T47D (cell line): ENCODE results near the gene EIF4G3.
"Not testable (repeated sequence)": the region's sequence is repeated elsewhere in the genome, so short reads cannot be mapped to it uniquely, and the experiment has no call there.

ENCODE experiments used
- DNase-seq, 2 experiments: peaks; one replicate each; pipeline versions ENCODE4 v3.0.0 to v3.0.0-alpha.2; 2011 to 2012; ENCODE audit warnings: low read depth in 1 of 2, low spot score in 1 of 2
- JUND ChIP-seq: IDR thresholded peaks from 2 replicates; pipeline ENCODE4 v1.6.1; 2012; ENCODE audit warnings: low read depth
- in situ Hi-C: cut with HindIII; loops from 2 replicates; pipeline ENCODE4 v1.10.0; 2016; ENCODE audit warnings: low sequenced_read_pairs, low pct_unique_long_range_greater_than_20kb

EIF4G3 gene

DNA sequence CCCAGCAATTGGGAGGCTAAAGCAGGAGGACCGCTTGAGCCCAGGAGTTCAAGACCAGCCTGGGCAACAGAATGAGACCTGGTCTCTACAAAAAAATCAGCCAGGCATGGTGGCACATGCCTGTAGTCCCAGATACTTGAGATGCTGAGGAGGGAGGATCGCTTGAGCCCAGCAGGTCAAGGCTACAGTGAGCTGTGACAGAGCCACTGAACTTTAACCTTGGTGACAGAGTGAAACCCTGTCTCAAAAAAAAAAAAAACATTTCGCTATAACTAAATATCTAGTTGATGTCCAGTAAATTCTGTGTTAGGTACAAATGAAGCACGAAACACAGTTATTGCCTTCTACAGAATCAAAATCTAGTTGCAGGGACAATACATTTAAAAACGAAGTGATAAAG lies 293.9 kb downstream of the EIF4G3 start:
- in situ Hi-C loops: no loop called here
- DNase-seq: no peak
- TF ChIP-seq JUND: no peak

- TF ChIP-seq JUND: no peak
- in situ Hi-C loops: no loop called here
Observed at GRCh38 chr1:20878799-20879198, 297.9 kb downstream of the EIF4G3 start.

GRCh38 chr1:20875198-20875973 lies 301.3 kb downstream of the EIF4G3 start:
- DNase-seq: no peak
- TF ChIP-seq JUND: no peak
- in situ Hi-C loops: no loop called here

More at GRCh38 chr1:20878799-20879198, 297.9 kb downstream of the EIF4G3 start:
- no peak for DNase-seq

- in situ Hi-C loops: no loop called here
- DNase-seq: no peak
- TF ChIP-seq JUND: no peak
Observed at GRCh38 chr1:20873311-20873710, 303.4 kb downstream of the EIF4G3 start.

DNA sequence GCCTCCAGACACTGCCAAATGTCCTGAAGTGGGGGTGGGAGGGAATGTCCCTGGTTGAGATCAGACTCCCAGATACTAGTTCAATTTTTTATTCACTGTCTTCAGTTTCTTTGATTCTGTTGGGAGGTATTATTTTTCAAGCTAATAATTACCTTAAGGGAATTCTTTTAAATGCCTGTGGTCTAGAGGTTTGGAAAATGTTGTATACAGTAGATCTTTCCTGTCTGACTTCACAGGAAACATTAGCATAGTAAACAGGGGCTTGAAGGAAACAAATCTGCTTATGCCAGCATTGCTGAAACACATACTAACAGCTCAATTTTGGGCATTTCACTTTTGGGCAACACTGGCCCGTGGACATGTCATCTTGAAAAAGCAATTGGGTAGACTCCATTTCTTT lies 305.3 kb downstream of the EIF4G3 start:
- no peak for TF ChIP-seq JUND
- in situ Hi-C loops: no loop called here
- DNase-seq: no peak

GRCh38 chr1:20870718-20871117 lies 306.0 kb downstream of the EIF4G3 start:
- no peak for TF ChIP-seq JUND
- DNase-seq: no peak
- in situ Hi-C loops: no loop called here

DNA sequence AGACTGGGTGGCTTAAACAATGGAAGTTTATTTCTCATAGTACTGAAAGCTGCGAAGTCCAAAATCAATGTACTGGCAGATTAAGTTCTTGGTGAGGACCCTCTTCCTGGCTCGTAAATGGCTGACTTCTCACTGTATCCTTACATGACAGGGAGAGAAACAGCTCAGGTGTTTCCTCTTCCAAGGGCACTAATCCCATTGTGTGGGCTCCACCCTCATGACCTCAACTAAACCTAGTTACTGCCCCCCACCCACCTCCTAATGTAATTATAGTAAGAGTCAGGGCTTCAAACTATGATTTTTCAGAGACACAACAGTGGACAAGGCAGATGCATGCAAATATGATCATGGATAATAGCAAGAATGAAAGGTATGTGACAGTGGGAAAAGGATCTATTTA lies 308.4 kb downstream of the EIF4G3 start:
- TF ChIP-seq JUND: no peak
- in situ Hi-C loops: no loop called here
- no peak for DNase-seq

GRCh38 chr1:20867847-20868246 lies 308.9 kb downstream of the EIF4G3 start:
- DNase-seq: no peak
- TF ChIP-seq JUND: no peak
- in situ Hi-C loops: no loop called here

DNA sequence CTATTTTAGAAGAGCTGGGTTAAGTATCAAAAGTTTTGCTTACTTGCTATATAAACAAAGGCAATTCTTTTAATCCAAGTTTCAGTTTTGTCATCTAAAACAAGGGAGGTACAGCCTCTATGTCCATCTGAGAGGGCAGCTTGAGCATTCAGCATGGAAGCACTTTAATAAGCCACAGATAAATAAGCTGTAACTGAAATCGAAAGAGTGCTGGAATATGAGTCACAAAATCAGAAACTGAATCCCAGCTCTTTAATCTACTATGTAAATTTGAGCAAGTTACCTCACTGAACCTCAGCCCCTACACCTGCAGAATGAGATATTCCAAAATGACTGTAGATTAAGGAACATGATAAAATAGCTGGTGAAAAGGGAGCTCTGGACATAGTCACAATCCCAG lies 309.6 kb downstream of the EIF4G3 start:
- no peak for DNase-seq
- TF ChIP-seq JUND: no peak
- in situ Hi-C loops: no loop called here

GRCh38 chr1:20865001-20865400 lies 311.7 kb downstream of the EIF4G3 start:
- no peak for TF ChIP-seq JUND
- in situ Hi-C loops: no loop called here
- no peak for DNase-seq

DNA sequence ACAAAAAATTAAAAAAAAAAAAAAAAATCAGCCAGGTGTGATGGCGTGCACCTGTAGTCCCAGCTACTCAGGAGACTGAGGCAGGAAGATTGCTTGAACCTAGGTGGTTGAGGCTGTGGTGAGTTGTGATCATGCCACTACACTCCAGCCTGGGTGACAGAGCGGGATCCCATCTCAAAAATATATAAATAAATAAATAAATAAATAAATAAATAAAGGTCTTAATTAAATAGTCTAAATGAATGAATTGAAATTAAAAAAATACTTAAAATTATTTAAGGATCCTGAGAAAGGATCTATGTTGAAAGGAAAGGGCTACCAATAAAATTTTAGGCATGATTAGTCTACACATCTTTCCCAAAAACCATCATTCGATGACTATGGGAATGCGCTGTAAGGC lies 322.2 kb downstream of the EIF4G3 start:
- no peak for DNase-seq
- in situ Hi-C loops: no loop called here
- no peak for TF ChIP-seq JUND

DNA sequence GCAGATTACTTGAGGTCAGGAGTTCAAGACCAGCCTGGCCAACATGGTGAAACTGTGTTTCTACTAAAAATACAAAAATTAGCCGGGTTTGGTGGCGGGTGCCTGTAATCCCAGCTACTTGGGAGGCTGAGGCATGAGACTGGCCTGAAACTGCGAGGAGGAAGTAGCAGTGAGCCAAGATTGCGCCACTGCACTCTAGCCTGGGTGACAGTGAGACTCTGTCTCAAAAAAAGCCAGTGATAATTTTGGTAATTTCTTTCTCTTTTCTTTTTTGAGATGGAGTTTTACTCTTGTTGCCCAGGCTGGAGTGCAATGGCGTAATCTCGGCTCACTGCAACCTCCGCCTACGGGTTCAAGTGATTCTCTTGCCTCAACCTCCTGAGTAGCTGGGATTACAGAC lies 324.9 kb downstream of the EIF4G3 start:
- DNase-seq, in situ Hi-C loops: not testable (repeated sequence)

- TF ChIP-seq JUND: no peak
- no peak for DNase-seq
- in situ Hi-C loops: no loop called here
Observed at GRCh38 chr1:20850021-20850420, 326.7 kb downstream of the EIF4G3 start.

- in situ Hi-C loops: no loop called here
- DNase-seq: no peak
Observed at GRCh38 chr1:20849100-20849499, 327.6 kb downstream of the EIF4G3 start.

More at GRCh38 chr1:20849100-20849499, 327.6 kb downstream of the EIF4G3 start:
- TF ChIP-seq JUND: no peak
